GM19023 (cell line): ENCODE results near the gene MTR.
"Not testable (repeated sequence)": the region's sequence is repeated elsewhere in the genome, so short reads cannot be mapped to it uniquely, and the experiment has no call there.

Experiments used
- ATAC-seq: cut with Tn5 transposase; IDR thresholded peaks from one replicate; pipeline ENCODE4 v1.9.1; 2021; ENCODE audit warnings: mild to moderate bottlenecking, moderate library complexity; ENCODE audit not compliant: unreplicated experiment

The MTR gene

GRCh38 chr1:236895665-236896387 is 100.7 kb downstream of the MTR start:
- ATAC-seq, result no peak

GRCh38 chr1:236896716-236897115 is 101.6 kb downstream of the MTR start:
- no peak for ATAC-seq

GRCh38 chr1:236904892-236905741 is 110.0 kb downstream of the MTR start:
- no peak for ATAC-seq

GRCh38 chr1:236907205-236907604 is 112.1 kb downstream of the MTR start:
- no peak for ATAC-seq

- no peak for ATAC-seq
Measured at GRCh38 chr1:236908669-236909068, 113.6 kb downstream of the MTR start.

- not testable (repeated sequence) for ATAC-seq
Measured at GRCh38 chr1:236911047-236911446, 116.0 kb downstream of the MTR start.

GRCh38 chr1:236913371-236914037 is 118.4 kb downstream of the MTR start:
- no peak for ATAC-seq

GRCh38 chr1:236914375-236914774 is 119.3 kb downstream of the MTR start:
- ATAC-seq, result no peak

- no peak for ATAC-seq
Measured at GRCh38 chr1:236916131-236916800, 121.2 kb downstream of the MTR start.

- no peak for ATAC-seq
Measured at GRCh38 chr1:236917448-236917847, 122.4 kb downstream of the MTR start.

GRCh38 chr1:236920286-236920894 is 125.3 kb downstream of the MTR start:
- no peak for ATAC-seq

- ATAC-seq, result no peak
Measured at GRCh38 chr1:236921610-236922009, 126.5 kb downstream of the MTR start.

- no peak for ATAC-seq
Measured at GRCh38 chr1:236922190-236922589, 127.1 kb downstream of the MTR start.

- ATAC-seq, result no peak
Measured at GRCh38 chr1:236925386-236925785, 130.3 kb downstream of the MTR start.

- ATAC-seq, result no peak
Measured at GRCh38 chr1:236930503-236930902, 135.4 kb downstream of the MTR start.

GRCh38 chr1:236938760-236939159 is 143.7 kb downstream of the MTR start:
- ATAC-seq, result no peak

GRCh38 chr1:236942431-236942830 is 147.3 kb downstream of the MTR start:
- ATAC-seq, result no peak

- no peak for ATAC-seq
Measured at GRCh38 chr1:236944556-236944955, 149.5 kb downstream of the MTR start.

GRCh38 chr1:236945002-236945401 is 149.9 kb downstream of the MTR start:
- ATAC-seq, result no peak

- ATAC-seq, result no peak
Measured at GRCh38 chr1:236947794-236948193, 152.7 kb downstream of the MTR start.

GRCh38 chr1:236948381-236948780 is 153.3 kb downstream of the MTR start:
- ATAC-seq, result no peak
